GM12865 (cell line): Measurements from ENCODE around the gene ZFHX3.
"Not testable (repeated sequence)": the region's sequence is repeated elsewhere in the genome, so short reads cannot be mapped to it uniquely, and the experiment has no call there.

Experiments
- DNase-seq: peaks from one replicate; pipeline ENCODE4 v3.0.0; 2010; ENCODE audit warnings: low read depth
- H3K4me3 ChIP-seq: 2 replicates; pipeline ENCODE4 v1.5.1; 2011; ENCODE audit warnings: mild to moderate bottlenecking, low read depth, low read length, control low read depth
- TF ChIP-seq, protein P1 (sequence below): IDR thresholded peaks from 2 replicates; pipeline ENCODE4 v1.5.1; 2011; ENCODE audit warnings: low read length, control low read depth, low read depth, inconsistent platforms; ENCODE audit not compliant: insufficient read depth; ENCODE audit errors: missing control alignments

Gene ZFHX3

DNA sequence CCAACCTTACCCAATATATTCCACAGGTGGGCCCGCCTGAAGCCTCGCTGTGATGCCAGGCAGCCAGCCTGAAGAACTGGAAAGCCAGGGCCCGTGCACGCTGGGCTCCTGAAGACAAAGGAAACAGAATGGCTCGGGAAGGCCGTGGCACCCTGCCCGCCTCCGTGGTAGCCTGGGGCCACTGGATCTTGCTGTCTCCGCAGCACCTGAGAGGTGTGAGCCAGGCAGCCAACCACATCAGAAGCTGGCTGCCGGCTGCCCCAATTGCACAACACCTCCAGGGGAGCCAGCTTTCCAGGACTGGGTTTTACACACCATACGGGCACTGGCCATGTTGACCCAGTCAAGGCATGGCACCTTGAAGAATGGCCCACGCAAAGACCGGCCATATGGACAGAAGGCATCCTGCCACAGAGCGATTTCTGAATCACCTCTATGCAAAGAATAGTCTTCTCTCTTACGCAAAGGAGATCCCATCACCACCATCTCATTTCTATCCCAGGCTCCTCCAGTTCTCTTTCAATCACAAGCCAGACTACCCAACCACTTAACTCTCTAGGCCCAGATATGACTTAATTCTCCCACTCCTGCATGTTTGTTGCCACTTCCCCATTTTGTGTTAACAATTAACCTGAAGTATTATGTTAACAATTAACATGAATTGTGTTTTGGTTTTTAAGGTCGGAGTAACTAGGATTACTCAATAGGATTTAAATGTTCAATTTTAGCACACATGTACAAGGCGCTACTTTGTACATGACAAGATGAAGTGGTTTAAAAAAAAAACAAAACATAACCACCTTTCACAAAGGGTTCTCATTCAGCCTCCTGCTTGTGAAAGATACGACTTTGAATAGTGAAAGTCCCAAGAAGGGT, 32.1 kb downstream of the ZFHX3 start:
- DNase-seq, result peak; percentile 58
- H3K4me3 ChIP-seq, result no peak overlapping the region
- TF ChIP-seq, protein P1, sequence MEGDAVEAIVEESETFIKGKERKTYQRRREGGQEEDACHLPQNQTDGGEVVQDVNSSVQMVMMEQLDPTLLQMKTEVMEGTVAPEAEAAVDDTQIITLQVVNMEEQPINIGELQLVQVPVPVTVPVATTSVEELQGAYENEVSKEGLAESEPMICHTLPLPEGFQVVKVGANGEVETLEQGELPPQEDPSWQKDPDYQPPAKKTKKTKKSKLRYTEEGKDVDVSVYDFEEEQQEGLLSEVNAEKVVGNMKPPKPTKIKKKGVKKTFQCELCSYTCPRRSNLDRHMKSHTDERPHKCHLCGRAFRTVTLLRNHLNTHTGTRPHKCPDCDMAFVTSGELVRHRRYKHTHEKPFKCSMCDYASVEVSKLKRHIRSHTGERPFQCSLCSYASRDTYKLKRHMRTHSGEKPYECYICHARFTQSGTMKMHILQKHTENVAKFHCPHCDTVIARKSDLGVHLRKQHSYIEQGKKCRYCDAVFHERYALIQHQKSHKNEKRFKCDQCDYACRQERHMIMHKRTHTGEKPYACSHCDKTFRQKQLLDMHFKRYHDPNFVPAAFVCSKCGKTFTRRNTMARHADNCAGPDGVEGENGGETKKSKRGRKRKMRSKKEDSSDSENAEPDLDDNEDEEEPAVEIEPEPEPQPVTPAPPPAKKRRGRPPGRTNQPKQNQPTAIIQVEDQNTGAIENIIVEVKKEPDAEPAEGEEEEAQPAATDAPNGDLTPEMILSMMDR, result no peak

DNA sequence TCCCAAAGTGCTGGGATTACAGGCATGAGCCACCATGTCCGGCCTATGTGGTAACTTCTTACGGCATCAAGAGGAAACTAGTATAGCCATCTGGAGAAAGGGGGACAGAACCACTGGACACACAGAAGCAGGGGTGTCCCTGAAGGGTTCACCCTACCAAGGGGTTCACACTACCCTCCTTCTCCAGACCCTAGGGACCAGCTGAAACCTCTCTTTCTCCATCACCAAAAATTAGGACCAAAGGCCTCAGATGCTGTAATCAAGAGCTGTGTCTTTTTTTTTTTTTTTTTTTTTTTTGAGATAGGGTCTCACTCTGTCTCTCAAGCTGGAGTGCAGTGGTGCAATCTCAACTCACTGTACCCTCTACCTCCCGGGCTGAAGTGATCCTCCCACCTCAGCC, 33.2 kb downstream of the ZFHX3 start:
- TF ChIP-seq, protein P1, result no peak
- H3K4me3 ChIP-seq, result no peak overlapping the region
- no peak for DNase-seq

DNA sequence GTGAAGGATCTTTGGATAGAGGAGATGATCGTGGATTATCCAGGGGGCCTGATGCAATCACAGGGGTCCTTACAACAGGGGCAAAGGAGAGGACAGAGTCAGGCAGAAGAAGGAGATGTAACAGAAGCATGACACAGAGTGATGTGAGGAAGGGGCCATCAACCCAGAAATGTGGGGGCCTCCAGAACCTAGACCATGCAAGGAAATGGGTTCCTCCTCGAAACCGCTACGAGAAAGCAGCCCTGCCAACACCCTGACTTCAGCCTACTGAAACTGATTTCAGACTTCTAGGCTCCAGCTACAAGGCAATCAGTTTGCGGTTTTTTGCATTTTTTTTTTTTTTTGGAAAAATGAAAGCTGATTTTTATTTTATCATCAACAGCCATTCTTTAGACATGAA, 34.0 kb downstream of the ZFHX3 start:
- no peak for DNase-seq
- no peak overlapping the region for H3K4me3 ChIP-seq
- TF ChIP-seq, protein P1, result no peak

DNA sequence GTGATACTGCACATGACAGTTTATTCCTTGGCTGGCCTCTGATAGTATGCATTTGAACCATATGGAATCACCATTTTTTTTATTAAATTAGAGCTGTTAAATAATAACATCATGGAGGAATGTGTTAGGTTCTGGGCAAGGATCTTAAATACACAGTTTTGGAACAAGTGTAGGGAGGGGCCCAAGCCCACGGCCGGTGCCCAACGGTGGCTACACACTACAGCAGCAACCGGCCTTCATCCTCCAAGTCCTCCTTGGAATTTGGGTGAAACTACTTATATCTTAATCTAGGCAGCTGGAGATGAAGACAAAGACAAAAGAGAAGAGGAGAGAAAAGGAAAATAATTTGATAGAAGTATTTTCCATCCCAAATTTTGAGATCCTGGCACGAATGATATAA, 35.6 kb downstream of the ZFHX3 start:
- no peak overlapping the region for H3K4me3 ChIP-seq
- no peak for DNase-seq
- TF ChIP-seq, protein P1, result no peak

DNA sequence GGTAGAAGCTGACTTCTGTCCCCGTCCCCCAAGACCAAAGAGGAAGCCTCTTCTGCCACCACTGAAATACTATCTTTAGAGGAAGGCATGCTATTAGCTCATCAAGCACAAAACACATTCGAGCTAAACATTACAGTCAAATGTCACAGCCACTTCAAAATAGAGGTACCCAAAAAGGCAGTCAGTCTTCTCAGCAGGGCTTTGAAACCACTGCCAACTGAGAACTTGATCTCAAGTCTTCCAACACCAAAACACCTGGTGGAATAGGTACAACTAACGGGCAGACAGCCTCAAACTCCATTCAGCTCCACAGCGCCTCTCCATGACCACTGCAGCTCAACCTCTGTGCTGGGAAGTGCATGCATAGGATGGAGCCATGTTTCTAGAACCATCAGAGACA, 36.0 kb downstream of the ZFHX3 start:
- no peak overlapping the region for H3K4me3 ChIP-seq
- no peak for DNase-seq
- TF ChIP-seq, protein P1, result no peak

DNA sequence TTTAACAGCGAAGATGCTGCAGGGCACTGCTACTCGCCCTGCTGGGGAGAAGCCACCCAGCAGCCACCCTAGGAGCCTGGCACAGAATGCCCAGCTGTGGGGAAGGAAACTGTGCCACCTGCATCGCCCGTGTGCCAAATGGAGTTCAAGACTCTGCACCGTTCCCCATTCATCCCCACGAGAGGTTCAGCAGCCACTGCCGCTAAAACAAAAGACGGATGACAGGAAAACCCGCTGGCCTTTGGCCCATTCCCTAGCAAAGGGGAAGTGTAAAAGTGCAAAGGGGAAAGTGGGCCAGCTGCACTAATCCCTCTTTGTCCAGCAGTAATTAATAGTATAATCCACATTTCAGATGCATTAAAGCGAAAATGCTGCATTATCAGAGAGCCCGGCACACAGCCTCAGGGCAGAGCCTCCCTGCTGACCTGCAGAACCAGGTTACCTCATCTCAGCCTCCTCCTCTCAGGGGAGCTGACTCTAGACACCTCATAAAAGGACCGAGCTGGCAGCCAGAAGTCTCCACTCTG, 37.7 kb downstream of the ZFHX3 start:
- no peak overlapping the region for H3K4me3 ChIP-seq
- TF ChIP-seq, protein P1, result no peak
- no peak for DNase-seq

DNA sequence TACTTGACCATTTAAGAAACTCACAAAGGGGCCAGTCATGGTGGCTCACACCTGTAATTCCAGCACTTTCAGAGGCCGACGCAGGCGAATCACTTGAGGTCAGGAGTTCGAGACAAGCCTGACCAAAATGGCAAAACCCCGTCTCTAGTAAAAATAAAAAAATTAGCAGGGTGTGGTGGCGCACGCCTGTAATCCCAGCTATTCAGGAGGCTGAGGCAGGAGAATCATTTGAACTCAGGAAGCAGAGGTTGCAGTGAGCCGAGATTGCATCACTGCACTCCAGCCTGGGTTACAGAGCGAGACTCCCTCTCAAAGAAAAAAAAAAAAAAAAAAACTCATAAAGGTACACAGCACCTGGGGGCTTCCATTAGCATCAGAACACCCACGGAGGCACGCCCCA, 38.2 kb downstream of the ZFHX3 start:
- not testable (repeated sequence) for DNase-seq

More for the DNA sequence above, 38.2 kb downstream of the ZFHX3 start:
- not testable (repeated sequence) for H3K4me3 ChIP-seq
